ENCODE data around the gene OR2H2. TPM values are rescaled to one million over a fixed set of nuclear protein-coding genes. Genes with fewer than 3 reads are reported as not detected.

OR2H2 gene
- total RNA-seq, 1 donor from 2014 or later: not detected

DNA sequence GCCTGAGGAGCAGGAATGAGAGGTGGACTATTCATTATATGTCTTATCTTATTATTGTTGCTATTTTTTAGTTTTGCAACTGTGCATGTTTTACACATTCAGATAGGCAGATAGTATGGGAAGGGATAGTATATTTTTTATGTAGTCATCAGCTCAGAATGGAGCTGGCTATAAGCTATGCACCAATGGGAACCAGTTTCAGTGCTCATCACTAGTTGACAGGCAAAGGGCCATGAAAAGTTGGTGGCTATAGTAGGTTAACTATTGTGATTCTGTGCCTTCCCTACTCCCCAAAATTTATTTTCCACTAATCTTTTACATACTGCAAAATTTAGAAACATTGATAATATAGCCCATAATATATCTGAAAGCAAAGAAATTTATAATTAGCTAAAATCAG lies 20.0 kb upstream of the OR2H2 start:
- Mint-ChIP-seq H3K27me3 (ENCODE audit: low read depth) (peaks cover 33% of the 10 kb centered on the region), H3K36me3 (ENCODE audit: low read depth) (no peaks in the 10 kb centered on the region), H3K4me1 (ENCODE audit: low read depth) (peaks cover 9% of the 10 kb centered on the region), H3K4me3 (ENCODE audit: low read depth) (no peak overlapping the region), H3K9me3 (no peaks in the 10 kb centered on the region), H3K27ac (no peak overlapping the region)
- intact Hi-C loops (cut with micrococcal nuclease): no loop called here
- no peak for DNase-seq (ENCODE audit: low spot score)

DNA sequence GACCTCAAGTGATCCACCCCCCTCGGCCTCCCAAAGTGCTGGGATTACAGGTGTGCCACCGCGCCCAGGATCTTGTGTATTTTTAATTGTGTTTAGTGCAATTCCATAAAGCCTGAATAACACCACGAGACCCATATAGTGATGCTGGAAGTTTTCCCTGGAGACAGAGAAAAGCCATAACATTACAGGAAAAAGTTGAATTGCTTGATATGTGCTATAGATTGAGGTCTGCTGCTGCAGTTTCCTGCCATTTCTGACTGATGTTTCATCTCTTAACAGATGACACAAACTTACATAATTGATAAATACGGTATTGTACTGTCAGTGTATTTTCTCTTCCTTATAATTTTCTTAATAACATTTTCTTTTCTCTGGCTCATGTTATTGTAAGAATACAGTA lies 18.1 kb upstream of the OR2H2 start:
- peaks cover 31% of the 10 kb centered on the region for H3K27me3 Mint-ChIP-seq (ENCODE audit: low read depth)
- H3K36me3 Mint-ChIP-seq (ENCODE audit: low read depth): no peaks in the 10 kb centered on the region
- H3K27ac Mint-ChIP-seq: no peak overlapping the region
- H3K4me3 Mint-ChIP-seq (ENCODE audit: low read depth): no peak overlapping the region
- peaks cover 7% of the 10 kb centered on the region for H3K4me1 Mint-ChIP-seq (ENCODE audit: low read depth)
- no peak for DNase-seq (ENCODE audit: low spot score)
- intact Hi-C loops (cut with micrococcal nuclease): no loop called here
- H3K9me3 Mint-ChIP-seq: no peaks in the 10 kb centered on the region

- Mint-ChIP-seq H3K9me3 (no peaks in the 10 kb centered on the region), H3K27ac (no peak overlapping the region), H3K4me1 (ENCODE audit: low read depth) (peaks cover 7% of the 10 kb centered on the region), H3K36me3 (ENCODE audit: low read depth) (no peaks in the 10 kb centered on the region), H3K27me3 (ENCODE audit: low read depth) (peaks cover 34% of the 10 kb centered on the region), H3K4me3 (ENCODE audit: low read depth) (no peak overlapping the region)
- DNase-seq (ENCODE audit: low spot score): no peak
- intact Hi-C loops (cut with micrococcal nuclease): no loop called here
Measured at GRCh38 chr6:29567541-29567940, 17.4 kb upstream of the OR2H2 start.

DNA sequence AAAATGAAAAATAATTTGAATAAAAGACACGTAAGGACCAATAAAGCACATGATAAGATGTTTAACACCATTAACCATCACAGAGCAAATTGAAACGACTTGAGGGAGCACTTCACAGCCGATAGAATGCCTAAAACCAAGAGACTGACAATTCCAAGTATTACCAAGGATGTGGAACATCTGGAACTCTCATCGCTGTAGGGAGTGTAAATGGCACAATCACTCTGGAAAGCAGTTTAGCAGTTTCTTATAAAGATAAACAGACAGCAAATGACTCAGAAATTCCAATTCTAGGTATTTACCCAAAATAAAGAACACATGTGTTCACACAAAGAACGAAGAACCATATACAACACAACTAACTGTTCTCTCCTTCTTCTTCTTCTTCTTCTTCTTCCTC lies 16.9 kb upstream of the OR2H2 start:
- intact Hi-C loops (cut with micrococcal nuclease): no loop called here
- Mint-ChIP-seq H3K27ac (no peak overlapping the region), H3K4me1 (ENCODE audit: low read depth) (peaks cover 7% of the 10 kb centered on the region)

GRCh38 chr6:29576056-29576455 lies 8.9 kb upstream of the OR2H2 start:
- Mint-ChIP-seq H3K27me3 (ENCODE audit: low read depth) (peaks cover 25% of the 10 kb centered on the region), H3K4me3 (ENCODE audit: low read depth) (no peak overlapping the region), H3K36me3 (ENCODE audit: low read depth) (no peaks in the 10 kb centered on the region), H3K4me1 (ENCODE audit: low read depth) (no peaks in the 10 kb centered on the region), H3K9me3 (no peaks in the 10 kb centered on the region), H3K27ac (no peak overlapping the region)
- intact Hi-C loops (cut with micrococcal nuclease): no loop called here
- DNase-seq (ENCODE audit: low spot score): no peak

More for the DNA sequence above, 16.9 kb upstream of the OR2H2 start:
- H3K36me3 Mint-ChIP-seq (ENCODE audit: low read depth): no peaks in the 10 kb centered on the region
- no peaks in the 10 kb centered on the region for H3K9me3 Mint-ChIP-seq
- H3K27me3 Mint-ChIP-seq (ENCODE audit: low read depth): peaks cover 30% of the 10 kb centered on the region
- no peak for DNase-seq (ENCODE audit: low spot score)
- H3K4me3 Mint-ChIP-seq (ENCODE audit: low read depth): no peak overlapping the region

GRCh38 chr6:29577544-29577943 lies 7.4 kb upstream of the OR2H2 start:
- no peak for DNase-seq (ENCODE audit: low spot score)
- intact Hi-C loops (cut with micrococcal nuclease): no loop called here
- Mint-ChIP-seq H3K4me1 (ENCODE audit: low read depth) (no peaks in the 10 kb centered on the region), H3K9me3 (no peaks in the 10 kb centered on the region), H3K27me3 (ENCODE audit: low read depth) (peaks cover 13% of the 10 kb centered on the region), H3K4me3 (ENCODE audit: low read depth) (no peak overlapping the region), H3K27ac (no peak overlapping the region), H3K36me3 (ENCODE audit: low read depth) (no peaks in the 10 kb centered on the region)

- Mint-ChIP-seq H3K27me3 (ENCODE audit: low read depth) (peaks cover 25% of the 10 kb centered on the region), H3K4me1 (ENCODE audit: low read depth) (no peaks in the 10 kb centered on the region), H3K27ac (no peak overlapping the region), H3K9me3 (no peaks in the 10 kb centered on the region), H3K4me3 (ENCODE audit: low read depth) (no peak overlapping the region), H3K36me3 (ENCODE audit: low read depth) (no peaks in the 10 kb centered on the region)
- DNase-seq (ENCODE audit: low spot score): peak; percentile 23
- intact Hi-C loops (cut with micrococcal nuclease): loop anchor here (5.0 to 10.0 kb wide), 2 partner anchors 575 to 902 kb away; no protein-coding TSS in a partner anchor
Measured at GRCh38 chr6:29589423-29590048, 4.6 kb downstream of the OR2H2 start.

DNA sequence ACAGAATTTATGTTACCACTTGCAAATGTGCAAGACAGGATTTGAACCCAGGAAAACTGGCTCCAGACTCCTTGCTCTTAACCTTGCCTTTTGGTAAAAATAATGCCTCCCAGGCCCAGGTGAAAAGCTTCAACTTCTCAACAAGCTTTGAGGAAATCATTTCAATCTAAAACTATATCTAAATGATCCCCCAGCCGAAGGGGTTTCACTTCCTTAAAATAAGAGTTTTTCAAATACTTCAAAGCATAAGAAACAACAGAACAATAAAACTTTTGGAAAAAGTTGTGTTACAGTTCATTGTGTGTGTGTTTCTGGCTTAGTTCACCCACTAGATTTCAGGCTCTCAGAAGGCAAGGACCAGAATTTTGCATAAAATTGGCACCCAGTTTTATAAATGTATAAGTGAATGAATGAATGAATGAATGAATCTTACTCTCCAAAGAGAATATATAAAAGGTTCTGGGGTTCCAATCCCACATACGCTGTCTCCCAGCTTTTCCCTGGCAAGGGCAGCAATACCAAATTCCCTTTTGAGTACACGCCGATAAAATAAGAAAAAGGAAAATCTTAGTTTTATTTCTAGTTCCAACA lies 5.4 kb downstream of the OR2H2 start:
- no peaks in the 10 kb centered on the region for H3K36me3 Mint-ChIP-seq (ENCODE audit: low read depth)
- no peaks in the 10 kb centered on the region for H3K4me1 Mint-ChIP-seq (ENCODE audit: low read depth)
- H3K27ac Mint-ChIP-seq: no peak overlapping the region
- peaks cover 22% of the 10 kb centered on the region for H3K27me3 Mint-ChIP-seq (ENCODE audit: low read depth)
- no peak for DNase-seq (ENCODE audit: low spot score)
- intact Hi-C loops (cut with micrococcal nuclease): no loop called here
- no peaks in the 10 kb centered on the region for H3K9me3 Mint-ChIP-seq
- H3K4me3 Mint-ChIP-seq (ENCODE audit: low read depth): no peak overlapping the region

DNA sequence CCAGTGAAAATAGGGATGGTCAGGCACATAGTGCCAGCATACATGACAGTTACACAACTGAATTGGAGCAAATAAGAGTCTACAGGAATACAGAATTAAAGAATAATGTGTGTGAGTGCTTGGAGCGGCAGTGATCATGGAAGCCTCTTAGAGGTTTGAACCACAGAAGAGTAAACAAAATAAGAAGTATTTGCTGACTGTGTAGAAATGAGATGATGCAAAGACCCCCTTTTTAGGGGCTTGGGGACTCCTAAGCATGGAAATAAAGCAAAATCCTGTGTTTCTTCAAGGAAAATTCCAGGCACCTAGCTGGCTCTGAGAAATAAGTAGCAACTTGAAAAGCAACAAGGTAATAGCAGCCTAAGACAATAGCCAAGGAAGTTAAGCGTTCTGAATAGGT lies 6.8 kb downstream of the OR2H2 start:
- no peaks in the 10 kb centered on the region for H3K4me1 Mint-ChIP-seq (ENCODE audit: low read depth)
- DNase-seq (ENCODE audit: low spot score): no peak
- H3K27ac Mint-ChIP-seq: no peak overlapping the region
- intact Hi-C loops (cut with micrococcal nuclease): no loop called here
- H3K4me3 Mint-ChIP-seq (ENCODE audit: low read depth): no peak overlapping the region
- peaks cover 19% of the 10 kb centered on the region for H3K27me3 Mint-ChIP-seq (ENCODE audit: low read depth)
- H3K36me3 Mint-ChIP-seq (ENCODE audit: low read depth): no peaks in the 10 kb centered on the region
- no peaks in the 10 kb centered on the region for H3K9me3 Mint-ChIP-seq

DNA sequence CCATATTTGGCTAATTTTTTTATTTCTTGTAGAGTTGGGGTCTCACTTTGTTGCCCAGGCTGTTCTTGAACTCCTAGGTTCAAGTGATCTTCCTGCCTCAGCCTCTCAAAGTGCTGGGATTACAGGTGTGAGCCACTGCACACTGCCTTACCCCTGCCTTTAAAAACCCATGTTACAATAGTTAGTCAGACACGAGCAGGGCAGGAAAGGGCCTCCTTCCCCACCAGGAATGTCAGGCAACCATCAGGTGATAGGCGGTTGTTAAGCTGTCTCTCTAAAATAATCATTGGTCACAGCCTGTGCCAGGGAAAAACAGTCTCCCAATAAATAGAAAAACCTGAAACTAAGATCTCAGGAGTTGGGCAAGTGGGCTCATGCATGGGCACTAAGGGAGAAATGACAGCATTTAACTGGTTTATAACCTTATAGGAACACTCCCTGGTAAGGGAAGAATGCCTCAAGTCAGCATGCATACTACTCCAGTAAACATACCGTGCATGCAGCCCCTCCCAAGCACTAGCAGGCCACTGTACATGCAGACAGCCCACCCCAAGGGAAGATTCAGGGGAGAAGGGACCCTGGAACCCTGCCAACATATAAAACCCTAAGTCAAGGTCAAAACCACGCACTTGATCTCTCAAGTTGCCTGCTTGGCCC lies 8.4 kb downstream of the OR2H2 start:
- Mint-ChIP-seq H3K27me3 (ENCODE audit: low read depth) (peaks cover 19% of the 10 kb centered on the region), H3K4me3 (ENCODE audit: low read depth) (no peak overlapping the region), H3K27ac (no peak overlapping the region), H3K36me3 (ENCODE audit: low read depth) (no peaks in the 10 kb centered on the region), H3K4me1 (ENCODE audit: low read depth) (no peaks in the 10 kb centered on the region), H3K9me3 (no peaks in the 10 kb centered on the region)
- DNase-seq (ENCODE audit: low spot score): no peak
- intact Hi-C loops (cut with micrococcal nuclease): no loop called here

DNA sequence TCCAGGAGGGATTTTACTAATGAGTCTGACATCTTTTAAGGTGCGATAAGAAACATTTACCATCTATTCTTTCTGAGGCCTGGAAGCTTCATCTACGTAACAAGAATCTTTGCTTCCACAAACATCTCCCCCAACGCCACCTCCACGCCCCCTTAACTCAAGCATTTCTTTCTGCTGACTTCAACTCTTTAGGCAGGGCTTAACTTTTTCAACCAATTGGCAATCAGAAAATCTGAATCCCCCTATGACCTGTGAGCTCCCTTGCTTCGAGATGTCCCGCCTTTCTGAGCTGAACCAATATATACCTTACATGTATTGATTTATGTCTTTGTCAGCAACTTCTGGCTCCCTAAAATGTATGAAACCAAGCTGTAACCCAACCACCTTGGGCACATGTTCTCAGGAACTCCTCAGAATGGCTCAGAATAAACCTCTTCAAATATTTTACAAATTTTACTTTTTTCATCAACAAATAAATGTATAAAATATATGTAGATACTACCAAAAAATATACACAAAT lies 11.5 kb downstream of the OR2H2 start:
- no peak for DNase-seq (ENCODE audit: low spot score)
- H3K4me3 Mint-ChIP-seq (ENCODE audit: low read depth): no peak overlapping the region
- H3K9me3 Mint-ChIP-seq: no peaks in the 10 kb centered on the region
- no peak overlapping the region for H3K27ac Mint-ChIP-seq
- H3K36me3 Mint-ChIP-seq (ENCODE audit: low read depth): no peaks in the 10 kb centered on the region
- intact Hi-C loops (cut with micrococcal nuclease): no loop called here
- no peaks in the 10 kb centered on the region for H3K4me1 Mint-ChIP-seq (ENCODE audit: low read depth)
- H3K27me3 Mint-ChIP-seq (ENCODE audit: low read depth): peaks cover 8% of the 10 kb centered on the region

DNA sequence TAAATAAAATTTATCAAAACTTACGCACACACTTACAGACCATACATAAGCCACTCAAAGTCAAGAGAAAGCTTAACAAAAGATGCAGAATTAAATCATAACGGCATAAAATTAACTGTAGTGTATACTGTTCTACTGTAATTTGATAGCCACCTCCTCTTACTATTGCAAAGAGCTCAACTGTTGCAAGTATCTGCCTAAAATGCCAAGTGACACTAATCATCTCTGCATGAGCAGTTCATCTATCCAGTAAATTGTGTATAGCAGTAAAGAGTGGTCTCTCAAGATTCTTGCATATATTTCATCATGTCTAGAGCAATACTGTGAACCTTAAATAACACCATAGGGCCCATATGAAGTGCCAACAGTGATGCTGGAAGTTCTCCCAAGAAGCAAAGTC lies 12.3 kb downstream of the OR2H2 start:
- Mint-ChIP-seq H3K27me3 (ENCODE audit: low read depth) (peaks cover 7% of the 10 kb centered on the region), H3K27ac (no peak overlapping the region), H3K4me3 (ENCODE audit: low read depth) (no peak overlapping the region), H3K9me3 (no peaks in the 10 kb centered on the region), H3K4me1 (ENCODE audit: low read depth) (no peaks in the 10 kb centered on the region), H3K36me3 (ENCODE audit: low read depth) (no peaks in the 10 kb centered on the region)
- DNase-seq (ENCODE audit: low spot score): no peak
- intact Hi-C loops (cut with micrococcal nuclease): no loop called here

GRCh38 chr6:29598172-29598747 lies 13.3 kb downstream of the OR2H2 start:
- intact Hi-C loops (cut with micrococcal nuclease): no loop called here
- Mint-ChIP-seq H3K4me1 (ENCODE audit: low read depth) (no peaks in the 10 kb centered on the region), H3K27ac (no peak overlapping the region), H3K9me3 (no peaks in the 10 kb centered on the region), H3K4me3 (ENCODE audit: low read depth) (no peak overlapping the region), H3K27me3 (ENCODE audit: low read depth) (peaks cover 7% of the 10 kb centered on the region), H3K36me3 (ENCODE audit: low read depth) (no peaks in the 10 kb centered on the region)
- DNase-seq (ENCODE audit: low spot score): no peak
